Liver (tissue), 9 donors: ENCODE data around the gene TEKT2. TPM values are rescaled to one million over a fixed set of nuclear protein-coding genes. Genes with fewer than 3 reads are reported as not detected.

Experiments
- DNase-seq: peaks from one replicate; pipeline ENCODE4 v3.0.0-alpha.2; 2017; ENCODE audit warnings: low spot score
- H3K27ac ChIP-seq, 2 donors: one replicate each; pipeline ENCODE4 v1.7.0; 2013; ENCODE audit warnings: inconsistent platforms in 2 of 2, low read length in 2 of 2, control low read depth in 1 of 2, low read depth in 1 of 2, mild to moderate bottlenecking in 1 of 2
- H3K27me3 ChIP-seq, 4 donors: one replicate each; pipeline versions ENCODE4 v1.6.1 to v1.7.0; 2013; ENCODE audit warnings: low read length in 3 of 4, inconsistent platforms in 1 of 4, mild to moderate bottlenecking in 1 of 4, moderate library complexity in 1 of 4; ENCODE audit not compliant: control insufficient read depth in 4 of 4, insufficient read depth in 4 of 4
- H3K36me3 ChIP-seq, 4 donors: one replicate each; pipeline versions ENCODE4 v1.6.1 to v1.7.0; 2013; ENCODE audit warnings: low read length in 3 of 4, mild to moderate bottlenecking in 3 of 4, low read depth in 1 of 4, moderate library complexity in 1 of 4; ENCODE audit not compliant: control insufficient read depth in 4 of 4, insufficient read depth in 3 of 4
- H3K4me1 ChIP-seq, 4 donors: one replicate each; pipeline versions ENCODE4 v1.6.1 to v1.7.0; 2013; ENCODE audit warnings: low read length in 3 of 4, mild to moderate bottlenecking in 3 of 4, moderate library complexity in 1 of 4; ENCODE audit not compliant: control insufficient read depth in 4 of 4, insufficient read depth in 4 of 4
- H3K4me3 ChIP-seq, 3 donors: one replicate each; pipeline versions ENCODE4 v1.6.1 to v1.7.0; 2013; ENCODE audit warnings: low read length in 3 of 3, control low read depth in 1 of 3, low read depth in 1 of 3, mild to moderate bottlenecking in 1 of 3
- H3K9ac ChIP-seq, 2 donors: one replicate each; pipeline ENCODE4 v1.7.0; 2013; ENCODE audit warnings: low read length in 2 of 2, mild to moderate bottlenecking in 2 of 2, moderate library complexity in 2 of 2, control low read depth in 1 of 2, low read depth in 1 of 2
- H3K9me3 ChIP-seq, 4 donors: one replicate each; pipeline versions ENCODE4 v1.6.1 to v1.7.0; 2013; ENCODE audit warnings: low read length in 3 of 4; ENCODE audit not compliant: control insufficient read depth in 4 of 4
- ATF3 ChIP-seq: IDR thresholded peaks from 2 replicates; pipeline ENCODE4 v1.6.1; 2016; ENCODE audit warnings: antibody characterized with exemption
- CTCF ChIP-seq: fragments of 150-350 bp; IDR thresholded peaks from 2 replicates; pipeline ENCODE4 v1.5.1; 2017; ENCODE audit warnings: improper control_type of control experiment, low read depth, low read length; ENCODE audit not compliant: missing input control
- EGR1 ChIP-seq, 2 donors: IDR thresholded peaks; 2 replicates each; pipeline ENCODE4 v1.6.1; 2016 to 2018; ENCODE audit warnings: antibody characterized with exemption in 2 of 2, low read depth in 2 of 2
- FOXA1 ChIP-seq: IDR thresholded peaks from 2 replicates; pipeline ENCODE4 v1.6.1; 2016; ENCODE audit warnings: antibody characterized with exemption
- FOXA2 ChIP-seq: IDR thresholded peaks from 2 replicates; pipeline ENCODE4 v1.6.1; 2016; ENCODE audit warnings: antibody characterized with exemption
- GABPA ChIP-seq, 2 donors: IDR thresholded peaks in 1 of 2; conservative IDR thresholded peaks in 1 of 2; 2 replicates each; pipeline ENCODE4 v1.6.1; 2016; ENCODE audit warnings: antibody characterized with exemption in 2 of 2, mild to moderate bottlenecking in 1 of 2, moderate library complexity in 1 of 2
- HNF4A ChIP-seq, 2 donors: conservative IDR thresholded peaks; 2 replicates each; pipeline ENCODE4 v1.6.1; 2016; ENCODE audit warnings: antibody characterized with exemption in 2 of 2, mild to moderate bottlenecking in 2 of 2
- HNF4G ChIP-seq: IDR thresholded peaks from 2 replicates; pipeline ENCODE4 v1.6.1; 2016; ENCODE audit warnings: antibody characterized with exemption
- JUND ChIP-seq, 2 donors: IDR thresholded peaks; 2 replicates each; pipeline ENCODE4 v1.6.1; 2016; ENCODE audit warnings: antibody characterized with exemption in 2 of 2
- MAX ChIP-seq: IDR thresholded peaks from 2 replicates; pipeline ENCODE4 v1.6.1; 2016; ENCODE audit warnings: antibody characterized with exemption
- NR2F2 ChIP-seq: IDR thresholded peaks from 2 replicates; pipeline ENCODE4 v1.6.1; 2016; ENCODE audit warnings: antibody characterized with exemption
- RAD21 ChIP-seq, 2 donors: IDR thresholded peaks; 2 replicates each; pipeline ENCODE4 v1.6.1; 2016; ENCODE audit warnings: antibody characterized with exemption in 2 of 2, mild to moderate bottlenecking in 2 of 2
- REST ChIP-seq: IDR thresholded peaks from 2 replicates; pipeline ENCODE4 v1.6.1; 2016; ENCODE audit warnings: antibody characterized with exemption, mild to moderate bottlenecking
- RXRA ChIP-seq, 2 donors: IDR thresholded peaks; 2 replicates each; pipeline ENCODE4 v1.6.1; 2017 to 2018; ENCODE audit warnings: antibody characterized with exemption in 2 of 2, mild to moderate bottlenecking in 1 of 2
- SP1 ChIP-seq: IDR thresholded peaks from 2 replicates; pipeline ENCODE4 v1.6.1; 2018; ENCODE audit warnings: antibody characterized with exemption, mild to moderate bottlenecking
- TAF1 ChIP-seq: conservative IDR thresholded peaks from 2 replicates; pipeline ENCODE4 v1.6.1; 2016; ENCODE audit warnings: antibody characterized with exemption, mild to moderate bottlenecking
- YY1 ChIP-seq: IDR thresholded peaks from 2 replicates; pipeline ENCODE4 v1.6.1; 2016; ENCODE audit warnings: antibody characterized with exemption, mild to moderate bottlenecking
- ZBTB33 ChIP-seq: IDR thresholded peaks from 2 replicates; pipeline ENCODE4 v1.6.1; 2016; ENCODE audit warnings: antibody characterized with exemption
- WGBS: extraction: QIAGEN DNeasy Blood & Tissue Kit; methylation state at CpG from one replicate; pipeline ENCODE4 v1.1.7; 2013; 5-methylcytosine and 5-hydroxymethylcytosine counted together
- polyA plus RNA-seq, 2 donors: library from polyadenylated mRNA; stranded (reverse) in 1 of 2; unstranded in 1 of 2; fragments of 200-250 nt in 1 of 2; fragments of >200 nt in 1 of 2; fragmentation: Nextera tagmentation in 1 of 2; extraction: Ambion mirVana in 1 of 2; gene quantifications; one replicate each; pipeline versions ENCODE4 v1.2.1 to v1.2.3, GENCODE V29; 2013 to 2015
- total RNA-seq, 2 donors: library from RNA; depleted of rRNA; stranded (reverse); fragments of >200 nt; gene quantifications; one replicate each; pipeline ENCODE4 v1.2.3, GENCODE V29; 2014
- donor health status: healthy.
- donor health status: healthy.
- donor health status: healthy.
- donor health status: healthy.
- donor health status: healthy.

The TEKT2 gene
- total and polyA plus RNA-seq, 4 donors, result 0.14 to 0.17 TPM; not detected in 2

- no peak overlapping the region for H3K27ac ChIP-seq
- TF ChIP-seq JUND (IDR thresholded peaks at IDR 0.05) (no peak), MAX (no peak), GABPA (IDR thresholded peaks at IDR 0.05 in 1 of 2, conservative IDR thresholded peaks at IDR 0.05 in 1 of 2) (no peak), RAD21 (IDR thresholded peaks at IDR 0.05) (no peak), REST (no peak), FOXA1 (no peak), HNF4A (conservative IDR thresholded peaks at IDR 0.05) (no peak), NR2F2 (no peak), ATF3 (no peak), RXRA (IDR thresholded peaks at IDR 0.05) (no peak), CTCF (no peak), ZBTB33 (no peak), EGR1 (IDR thresholded peaks at IDR 0.05; ENCODE audit: low read depth in 2 of 2) (no peak), HNF4G (no peak), SP1 (no peak), FOXA2 (no peak), TAF1 (no peak)
- no peaks in the 10 kb centered on the region for H3K27me3 ChIP-seq
- H3K9me3 ChIP-seq, result no peaks in the 10 kb centered on the region
- no peak overlapping the region for H3K9ac ChIP-seq
- no peak for DNase-seq
- peaks cover 8 to 43% (median 23%) of the 10 kb centered on the region in 4 donors for H3K36me3 ChIP-seq
- peaks cover 5 to 14% (median 10%) of the 10 kb centered on the region in 4 donors for H3K4me1 ChIP-seq
- H3K4me3 ChIP-seq, result no peak overlapping the region
- WGBS, result 94% methylated on average over 7 of the region's 7 CpGs
Measured at GRCh38 chr1:36093226-36093625, 9.3 kb downstream of the TEKT2 start.

GRCh38 chr1:36093929-36094328 lies 10.0 kb downstream of the TEKT2 start:
- Histone ChIP-seq H3K4me1 (peaks cover 3 to 11% (median 9%) of the 10 kb centered on the region in 4 donors), H3K9ac (no peak overlapping the region), H3K27ac (no peak overlapping the region), H3K36me3 (peaks cover 8 to 43% (median 23%) of the 10 kb centered on the region in 4 donors), H3K27me3 (no peaks in the 10 kb centered on the region), H3K9me3 (no peaks in the 10 kb centered on the region), H3K4me3 (no peak overlapping the region)
- 82% methylated on average over 3 of the region's 3 CpGs for WGBS
- DNase-seq, result no peak
- TF ChIP-seq SP1 (no peak), TAF1 (no peak), HNF4G (no peak), JUND (IDR thresholded peaks at IDR 0.05) (no peak), ZBTB33 (no peak), NR2F2 (no peak), RXRA (IDR thresholded peaks at IDR 0.05) (no peak), RAD21 (IDR thresholded peaks at IDR 0.05) (no peak), EGR1 (IDR thresholded peaks at IDR 0.05; ENCODE audit: low read depth in 2 of 2) (no peak), YY1 (no peak), FOXA2 (no peak), ATF3 (no peak), HNF4A (conservative IDR thresholded peaks at IDR 0.05) (no peak), MAX (no peak), FOXA1 (no peak)
